PC-9 (cell line): ENCODE data around the gene OSBPL6.

Experiments used
- CTCF ChIP-seq: fragments of 200-600 bp; sonication (generic); conservative IDR thresholded peaks from 2 replicates; pipeline ENCODE4 v1.6.1; 2017; ENCODE audit warnings: mixed run types, antibody characterized with exemption, mild to moderate bottlenecking, moderate library complexity
- EZH2 ChIP-seq: fragments of 200-600 bp; sonication (generic); IDR thresholded peaks from 2 replicates; pipeline ENCODE4 v1.8.0; 2017; ENCODE audit warnings: antibody characterized with exemption, low read depth

GRCh38 chr2:178152977-178153376 is 41.3 kb upstream of the OSBPL6 start:
- TF ChIP-seq CTCF: no peak
- no peak for TF ChIP-seq EZH2
